SHP77 (cell line): ENCODE results near the gene RPTOR.

ENCODE experiments used
- DNase-seq, 2 experiments: peaks; one replicate each; lab custom pipeline; 2025; lab: John Stamatoyannopoulos, UW

RPTOR gene

GRCh38 chr17:80591788-80592187 lies 47.1 kb downstream of the RPTOR start:
- DNase-seq, result no peak

GRCh38 chr17:80592243-80592642 lies 47.6 kb downstream of the RPTOR start:
- DNase-seq, result no peak

- no peak for DNase-seq
Measured at GRCh38 chr17:80593181-80593580, 48.5 kb downstream of the RPTOR start.

DNA sequence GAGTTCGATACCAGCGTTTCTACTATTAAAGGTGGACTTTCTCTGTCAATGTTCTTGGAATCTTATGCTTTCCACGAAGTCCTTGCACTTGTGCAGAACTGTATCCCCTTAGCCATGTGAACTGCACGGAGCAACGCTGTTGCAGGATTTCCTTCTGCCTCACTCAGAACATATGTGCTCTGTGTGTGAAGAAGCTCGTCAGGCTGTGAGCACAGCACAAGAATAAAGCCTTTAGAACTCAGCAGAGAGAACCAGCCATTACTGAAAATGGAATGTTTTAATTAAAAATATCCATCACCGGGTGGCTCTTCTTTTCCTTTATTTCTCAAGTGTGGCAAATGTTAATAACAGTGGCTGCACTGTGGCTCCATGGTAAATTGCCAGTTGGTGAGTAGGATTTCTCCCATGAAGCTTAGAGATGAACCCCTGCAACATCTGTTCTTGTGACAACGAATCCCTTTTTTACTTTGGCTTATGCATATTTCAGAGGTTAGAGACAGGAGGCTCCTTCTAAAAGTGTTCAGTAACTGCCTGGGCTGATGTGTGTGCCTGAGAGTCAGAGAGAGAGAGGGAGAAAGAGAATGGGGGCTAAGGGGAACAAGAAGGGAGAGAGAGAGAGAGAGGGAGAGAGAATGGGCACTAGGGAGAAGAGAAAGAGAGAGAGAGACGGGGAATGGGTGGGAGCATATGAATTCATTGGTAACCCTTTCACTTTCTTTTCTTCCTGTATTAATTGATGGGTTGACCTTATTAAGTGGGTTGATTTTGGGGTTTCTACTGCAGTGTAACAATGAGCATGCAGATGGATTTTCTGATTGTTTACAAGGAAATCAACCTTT lies 50.0 kb downstream of the RPTOR start:
- no peak for DNase-seq

- DNase-seq, result no peak
Measured at GRCh38 chr17:80596760-80597608, 52.3 kb downstream of the RPTOR start.

- DNase-seq, result no peak
Measured at GRCh38 chr17:80598813-80599545, 54.3 kb downstream of the RPTOR start.

DNA sequence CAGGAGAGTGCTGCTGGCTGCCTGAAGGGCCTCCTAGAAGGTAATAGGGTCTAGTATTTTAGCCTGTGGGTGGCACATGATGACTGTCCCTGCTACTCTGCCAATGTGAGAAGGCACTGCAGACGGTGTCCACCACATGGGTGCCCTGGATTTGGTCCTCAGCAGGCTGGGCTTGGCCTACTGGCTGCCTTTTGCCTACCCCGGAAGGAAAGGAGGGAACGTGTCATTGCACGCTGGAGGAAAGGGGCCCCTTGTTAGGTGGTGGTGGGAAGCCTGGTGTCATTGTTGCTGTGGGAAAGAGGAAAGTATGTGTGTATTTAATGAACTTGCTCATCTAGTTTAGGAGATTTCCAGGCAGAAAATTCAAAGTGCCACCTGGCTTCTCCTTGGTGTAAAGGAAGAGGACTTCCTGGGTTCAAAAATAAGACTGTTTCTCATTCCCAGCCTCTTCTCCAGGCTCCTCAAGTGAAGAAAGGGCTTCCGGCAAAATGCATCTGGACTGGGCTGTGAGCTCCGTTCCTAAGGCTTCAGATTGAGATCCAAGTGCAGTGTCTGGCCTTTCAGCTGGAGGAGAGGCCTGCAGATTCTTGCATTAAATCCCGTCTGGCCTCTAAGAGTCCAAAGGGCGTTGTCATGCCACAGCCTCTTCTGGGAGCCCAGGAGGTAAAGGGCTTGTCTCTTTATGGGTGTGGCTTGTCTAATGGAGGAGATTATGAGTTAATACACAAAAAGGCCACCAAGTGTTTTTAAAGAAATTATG lies 55.1 kb downstream of the RPTOR start:
- no peak for DNase-seq

DNA sequence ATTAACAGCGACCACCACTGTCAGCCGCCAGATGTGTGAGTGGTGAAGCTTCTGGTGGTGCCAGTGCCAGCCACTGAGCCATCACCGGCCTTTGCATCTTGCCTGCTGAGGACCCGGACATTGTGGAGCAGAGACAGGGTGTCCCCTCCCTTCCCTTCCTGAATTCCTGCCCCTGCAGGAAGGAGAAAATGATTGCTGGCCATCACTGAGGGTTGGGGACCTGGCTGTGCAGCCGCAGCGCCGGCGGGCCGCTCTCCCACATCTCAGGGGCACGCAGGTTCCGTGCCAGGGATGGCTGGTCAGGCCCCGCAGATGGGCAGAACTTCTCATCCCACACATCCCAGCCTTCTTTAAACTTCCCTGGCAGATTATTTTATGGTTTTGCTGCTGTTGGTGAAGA lies 56.5 kb downstream of the RPTOR start:
- DNase-seq, result no peak

DNA sequence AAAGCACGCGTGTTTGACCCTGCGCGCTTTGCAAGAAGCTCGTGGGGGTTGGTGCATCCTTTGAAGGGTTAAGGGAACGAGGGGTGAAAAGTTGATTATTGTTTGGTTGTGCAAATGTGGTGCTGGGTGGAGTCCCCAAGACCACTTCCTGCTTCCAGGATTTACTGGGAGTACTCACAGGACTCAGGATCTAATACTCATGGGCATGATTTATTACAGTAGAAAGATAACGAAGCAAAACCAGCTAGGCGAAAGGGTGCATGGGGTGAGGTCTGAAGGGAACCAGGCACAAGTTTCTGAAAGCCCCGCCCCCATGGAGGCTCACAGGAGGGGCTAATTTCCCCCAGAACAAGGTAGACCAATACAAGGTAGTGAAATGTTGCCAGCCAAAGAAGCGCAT lies 58.8 kb downstream of the RPTOR start:
- DNase-seq, result no peak

GRCh38 chr17:80604009-80604669 lies 59.5 kb downstream of the RPTOR start:
- no peak for DNase-seq

DNA sequence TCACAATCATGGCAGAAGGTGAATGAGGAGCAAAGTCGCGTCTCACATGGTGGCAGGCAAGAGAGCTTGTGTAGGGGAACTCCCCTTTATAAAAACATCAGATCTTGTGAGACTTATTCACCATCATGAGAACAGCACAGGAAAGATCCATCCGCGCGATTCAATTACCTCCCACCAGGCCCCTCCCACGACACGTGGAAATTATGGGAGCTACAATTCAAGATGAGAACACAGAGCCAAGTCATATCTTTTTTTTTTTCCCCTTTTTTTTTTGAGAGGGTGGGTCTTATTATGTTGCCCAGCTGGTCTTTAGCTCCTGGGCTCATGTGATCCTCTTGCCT lies 60.0 kb downstream of the RPTOR start:
- no peak for DNase-seq

DNA sequence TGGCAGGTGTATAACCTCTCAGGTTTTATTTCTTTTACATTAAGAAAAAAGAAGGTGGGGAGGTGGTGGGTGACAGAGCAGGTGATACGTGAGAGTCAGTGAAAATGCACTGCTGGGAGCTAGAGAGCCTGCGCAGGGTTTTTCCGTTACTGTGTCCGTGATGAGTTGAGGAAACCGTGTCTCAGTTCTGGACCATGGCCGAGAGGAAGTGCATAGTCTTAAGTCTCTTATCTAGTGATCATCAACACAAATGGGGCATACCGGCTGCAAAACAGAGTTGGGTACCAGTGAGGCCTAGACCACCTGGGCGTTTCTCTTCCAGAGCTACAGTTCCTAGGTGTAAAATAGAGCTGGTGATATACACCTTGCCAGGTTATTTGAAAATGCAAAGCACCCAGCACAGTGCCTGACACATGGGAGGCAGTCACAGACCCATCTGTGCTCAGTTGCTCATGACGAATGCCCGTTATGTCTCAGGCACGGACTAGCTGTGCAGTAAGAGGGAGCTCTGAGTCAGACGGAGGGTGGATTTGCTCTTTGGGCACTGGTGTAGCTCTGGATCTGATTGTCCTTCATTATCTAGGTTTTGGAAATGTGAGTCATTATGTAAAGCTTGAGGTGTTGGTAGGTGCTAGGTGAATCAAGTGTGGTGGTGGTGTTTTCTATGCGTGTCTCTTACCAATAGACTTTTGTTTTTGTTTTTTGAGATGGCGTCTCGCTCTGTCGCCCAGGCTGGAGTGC lies 60.9 kb downstream of the RPTOR start:
- DNase-seq, result no peak

GRCh38 chr17:80608326-80608725 lies 63.7 kb downstream of the RPTOR start:
- DNase-seq, result no peak

DNA sequence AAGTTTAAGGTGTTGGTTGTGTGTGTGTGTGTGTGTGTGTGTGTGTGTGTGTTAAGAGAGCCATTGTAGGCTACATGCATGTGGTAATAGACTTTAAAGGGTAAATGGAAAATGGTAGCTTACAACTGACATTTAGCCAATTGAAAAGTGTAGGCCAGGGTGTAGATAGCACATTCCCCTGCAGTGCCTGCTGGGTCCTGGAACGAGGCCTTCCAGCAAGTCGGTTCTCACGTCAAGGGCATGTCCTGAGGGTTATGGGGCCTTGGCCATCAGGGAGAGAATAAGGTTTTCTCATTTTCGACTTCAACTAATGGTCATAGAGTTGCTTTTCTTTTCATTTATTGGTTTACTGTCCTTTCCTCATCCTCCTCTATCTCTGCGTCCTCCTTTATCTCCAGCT lies 65.1 kb downstream of the RPTOR start:
- DNase-seq, result no peak

GRCh38 chr17:80611816-80612215 lies 67.2 kb downstream of the RPTOR start:
- DNase-seq, result no peak

DNA sequence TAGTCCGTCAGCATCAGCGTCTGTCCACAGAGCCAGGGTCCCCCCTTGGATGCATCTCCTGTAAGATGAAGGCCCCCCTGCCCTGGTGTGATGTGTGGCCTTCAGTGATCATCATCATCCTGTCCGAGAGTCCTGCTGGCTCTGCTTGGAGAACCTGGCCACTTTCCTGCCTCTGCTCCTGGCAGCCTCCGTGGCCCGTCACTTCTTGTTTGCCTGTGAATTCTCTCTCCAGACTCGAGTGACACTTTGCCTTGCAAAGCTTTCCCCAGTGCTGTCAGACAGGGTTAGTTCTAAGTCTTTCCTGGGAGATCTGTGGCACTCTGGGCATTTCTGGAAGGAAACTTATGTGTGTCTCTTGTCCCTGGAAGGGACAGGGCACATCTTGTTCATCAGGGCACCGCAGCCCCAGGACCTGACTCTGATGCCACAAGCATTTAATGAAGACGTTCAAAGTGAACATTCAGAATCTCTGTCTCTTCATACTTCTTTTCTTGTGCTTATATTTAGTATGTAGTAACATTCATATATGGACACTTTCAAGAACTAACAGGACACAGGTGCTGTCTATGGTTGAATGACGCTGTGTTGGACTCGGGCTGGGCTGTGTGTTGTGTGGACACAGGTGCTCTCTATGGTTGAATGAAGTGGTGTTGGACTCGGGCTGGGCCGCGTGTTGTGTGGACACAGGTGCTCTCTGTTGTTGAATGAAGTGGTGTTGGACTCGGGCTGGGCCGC lies 68.5 kb downstream of the RPTOR start:
- peak; percentile 44 to 68 for DNase-seq

GRCh38 chr17:80613732-80614071 lies 69.1 kb downstream of the RPTOR start:
- DNase-seq, result peak; percentile 98

- DNase-seq, result no peak
Measured at GRCh38 chr17:80614332-80615047, 69.9 kb downstream of the RPTOR start.

DNA sequence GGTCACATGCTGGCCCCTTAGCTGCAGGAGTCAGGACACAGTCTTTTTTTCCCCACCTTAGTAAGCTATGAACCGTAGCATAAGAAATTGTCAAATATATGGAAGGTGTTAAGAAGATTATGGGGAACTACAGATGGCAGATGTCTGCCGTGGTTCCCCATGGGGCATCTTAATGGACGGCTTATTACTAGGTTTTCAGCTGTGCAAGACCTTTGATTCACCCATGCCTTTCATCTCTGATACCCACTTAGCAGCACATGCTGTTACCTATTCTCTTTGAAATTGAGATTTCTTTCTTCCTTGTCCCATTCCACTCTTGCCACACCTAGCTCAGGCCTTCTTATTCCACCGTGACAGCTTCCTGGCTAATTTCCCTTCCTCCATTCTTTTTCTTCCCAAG lies 70.7 kb downstream of the RPTOR start:
- DNase-seq, result no peak
